Uterine smooth muscle cell (primary cell): ENCODE measurements around the gene KCTD21. TPM values are rescaled to one million over a fixed set of nuclear protein-coding genes. Genes with fewer than 3 reads are reported as not detected.

Experiments
- total RNA-seq: library from RNA; depleted of rRNA; stranded (reverse); fragments of >200 nt; gene quantifications from 2 replicates; pipeline ENCODE4 v1.2.3, GENCODE V29; 2014

Gene KCTD21, protein sequence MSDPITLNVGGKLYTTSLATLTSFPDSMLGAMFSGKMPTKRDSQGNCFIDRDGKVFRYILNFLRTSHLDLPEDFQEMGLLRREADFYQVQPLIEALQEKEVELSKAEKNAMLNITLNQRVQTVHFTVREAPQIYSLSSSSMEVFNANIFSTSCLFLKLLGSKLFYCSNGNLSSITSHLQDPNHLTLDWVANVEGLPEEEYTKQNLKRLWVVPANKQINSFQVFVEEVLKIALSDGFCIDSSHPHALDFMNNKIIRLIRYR
- total RNA-seq, result 6.4 and 7.1 TPM in 2 replicates

DNA sequence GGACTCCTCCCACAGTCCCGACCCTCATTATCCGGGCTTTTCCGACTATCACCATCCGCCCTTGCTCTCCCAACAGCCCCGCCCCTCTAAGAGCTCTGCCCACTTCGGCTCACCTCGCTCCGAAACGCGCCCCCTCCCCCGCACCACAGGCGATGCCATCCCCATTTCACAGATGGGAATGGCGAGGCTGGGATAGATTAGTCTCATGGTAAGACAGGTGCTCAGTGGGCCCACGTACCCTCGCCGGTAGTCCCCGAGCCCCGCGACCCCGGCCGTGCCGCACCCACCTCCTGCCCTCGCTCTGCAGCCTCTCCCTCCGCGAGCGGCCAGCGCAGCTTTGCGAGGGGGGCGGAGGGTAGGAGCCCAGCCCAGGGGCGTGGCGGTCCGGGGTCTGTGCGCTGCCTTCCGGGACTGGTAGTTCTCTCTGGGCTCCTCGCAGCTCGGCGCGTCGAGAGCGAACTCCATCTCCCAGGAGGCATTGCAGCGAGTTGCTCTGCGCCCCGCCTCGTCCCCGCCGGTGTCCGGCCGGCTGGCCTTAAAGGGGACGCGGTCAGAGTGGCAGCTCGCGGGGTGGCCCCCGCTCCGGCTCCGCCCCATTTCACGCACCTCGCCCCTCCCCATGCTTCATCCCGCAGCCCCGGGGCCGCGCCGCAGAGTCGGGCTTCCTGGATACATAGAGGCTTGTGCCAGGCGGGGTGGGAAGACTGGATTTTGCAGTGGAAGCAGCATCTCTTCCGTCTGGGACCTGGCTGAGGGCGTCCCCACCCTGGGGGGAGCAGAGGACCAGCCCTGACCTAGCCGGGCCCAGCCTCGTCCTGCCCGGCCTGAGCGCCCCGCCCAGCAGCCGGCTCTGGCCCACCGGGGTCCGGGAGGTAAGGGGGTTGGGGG, at the start of gene KCTD21, which contains the start of gene USP35:
TSS of gene KCTD21 (minus strand) at position 341 of the 888 bp plus-strand sequence. CDS start 14,072 bp downstream, outside the sequence.
TSS of gene USP35 (plus strand) at position 634 of the 888 bp plus-strand sequence. CDS start 7,327 bp downstream, outside the sequence.

DNA sequence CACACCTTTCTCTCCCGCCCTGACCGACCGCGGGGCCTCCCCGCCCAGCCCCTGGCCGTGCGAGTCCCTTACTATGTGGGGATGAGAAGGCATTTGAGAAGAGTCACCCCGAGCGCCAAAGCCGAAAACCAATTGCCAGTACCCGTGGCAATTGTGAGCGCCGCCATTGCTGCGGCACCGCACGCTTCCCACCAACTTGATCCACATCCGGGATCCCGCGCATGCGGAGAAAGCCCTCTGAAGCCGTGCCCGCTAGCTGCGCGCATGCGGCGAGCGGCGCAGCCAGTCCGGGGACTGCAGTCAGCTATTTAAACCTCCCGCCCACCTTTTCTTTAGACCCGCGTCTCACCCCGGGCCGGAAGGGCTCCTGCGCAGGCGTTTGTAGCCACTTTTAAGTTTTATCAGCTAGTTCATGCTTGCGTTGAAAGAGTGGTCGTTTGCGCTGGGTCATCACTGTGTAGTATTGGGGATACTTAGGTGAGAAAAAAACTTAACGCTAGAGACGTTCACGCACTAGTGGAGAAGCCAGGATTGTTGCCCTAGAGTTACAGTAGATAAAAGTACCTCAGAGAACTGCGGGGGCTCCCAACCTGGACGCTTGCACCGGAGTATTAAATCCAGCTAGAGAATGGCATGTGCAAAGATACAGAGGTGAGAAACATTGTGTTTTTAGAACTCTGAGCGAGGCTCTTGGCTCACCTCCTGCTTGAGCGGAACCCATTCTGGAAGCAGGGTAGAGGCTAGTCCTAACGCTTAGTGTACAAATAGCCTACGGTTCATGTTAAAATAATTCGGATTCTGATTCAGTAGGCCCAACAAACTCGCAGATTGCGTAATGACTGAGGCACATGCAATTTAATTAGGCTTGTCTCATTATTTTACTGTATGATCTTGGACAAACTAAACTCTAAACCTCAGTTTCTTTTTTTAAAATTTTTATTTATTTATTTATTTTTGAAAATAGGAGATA, 48.7 kb downstream of the KCTD21 start, which contains the start of gene ALG8:
TSS of gene ALG8 (minus strand) at position 205 of the 970 bp plus-strand sequence. CDS start at position 167, 38 bp downstream.

Other genes with a start within 250 kb of the KCTD21 start
- 40.6 and 42.6 TPM in 2 replicates for gene INTS4, start 194.0 kb downstream of the KCTD21 start, total RNA-seq
- 0.62 and 1.00 TPM in 2 replicates for gene KCTD14, start 165.3 kb downstream of the KCTD21 start, total RNA-seq
- gene THRSP, start 124.8 kb downstream of the KCTD21 start, total RNA-seq, result not detected in 2 replicates
- 132 and 138 TPM in 2 replicates for gene NDUFC2, start 108.8 kb downstream of the KCTD21 start, total RNA-seq
- gene ALG8, start 49.0 kb downstream of the KCTD21 start, total RNA-seq, result 24.6 and 44.0 TPM in 2 replicates
- 11.0 and 13.4 TPM in 2 replicates for gene USP35, start 293 bp upstream of the KCTD21 start, total RNA-seq
- gene GAB2, start 229.2 kb upstream of the KCTD21 start, total RNA-seq, result 8.3 and 11.2 TPM in 2 replicates